K562 (cell line): ENCODE data around the gene MKS1. TPM values are rescaled to one million over a fixed set of nuclear protein-coding genes. Genes with fewer than 3 reads are reported as not detected.

ENCODE experiments used
- ATAC-seq: fragments of 200-7000 bp; cut with Tn5 transposase; 3 replicates; pipeline ENCODE4 v1.9.1; 2020; ENCODE audit warnings: moderate library complexity
- BruUV-seq: library from RNA; stranded (reverse); fragments of 400-500 nt; replicated peaks from 2 replicates; lab custom pipeline; 2021; lab: Mats Ljungman, UMichigan
- CTCF ChIA-PET: fragments of 300-600 bp; formaldehyde crosslinking; extraction: SDS; loops from one replicate; lab custom pipeline; 2021; ENCODE audit warnings: low intra/inter-chr PET ratio; lab: Yijun Ruan, JAX
- POLR2A ChIA-PET: fragments of 300-600, 350-650 bp; sonication (Branson Sonifier 250); formaldehyde crosslinking; extraction: SDS; loops from one replicate; lab custom pipeline; 2021; ENCODE audit warnings: antibody characterized with exemption, inconsistent platforms; lab: Yijun Ruan, JAX
- DNase-seq, 4 experiments: peaks; one replicate each; pipeline versions ENCODE4 v3.0.0 to v3.0.0-alpha.2; 2011 to 2018; ENCODE audit warnings: low spot score in 3 of 4, mixed read lengths in 3 of 4; ENCODE audit errors: extremely low read depth in 1 of 4
- FAIRE-seq: peaks from 2 replicates; lab custom pipeline; 2011; peaks lifted over from hg19 to GRCh38; lab: Jason Lieb, UNC
- H2AFZ ChIP-seq: 2 replicates; pipeline ENCODE4 v1.6.0; 2011; ENCODE audit warnings: low read depth, low read length, control low read depth, inconsistent platforms
- H3K27ac ChIP-seq: fragments of 200-600 bp; 3 replicates; pipeline ENCODE4 v1.8.0; 2011; ENCODE audit warnings: low read depth, mild to moderate bottlenecking, control low read depth, inconsistent platforms, low read length, moderate library complexity, mixed read lengths; ENCODE audit errors: extremely low read depth
- H3K27me3 ChIP-seq, 2 experiments: fragments of 300-600 bp in 1 of 2; 2 replicates in 1 of 2; 3 replicates in 1 of 2; pipeline versions ENCODE4 v1.6.0 to v1.8.0; 2011; ENCODE audit warnings: inconsistent platforms in 2 of 2, low read length in 2 of 2, mild to moderate bottlenecking in 1 of 2, mixed read lengths in 1 of 2, moderate library complexity in 1 of 2; ENCODE audit not compliant: control insufficient read depth in 2 of 2, insufficient read depth in 2 of 2
- H3K36me3 ChIP-seq: fragments of 300-600 bp; 3 replicates; pipeline ENCODE4 v1.8.0; 2011; ENCODE audit warnings: mild to moderate bottlenecking, low read length, inconsistent platforms; ENCODE audit not compliant: control insufficient read depth, insufficient read depth
- H3K4me1 ChIP-seq, 2 experiments: fragments of 200-600 bp in 1 of 2; replicated peaks in 1 of 2; 2 replicates in 1 of 2; 3 replicates in 1 of 2; pipeline versions ENCODE4 v1.5.1 to v1.8.0; 2011; ENCODE audit warnings: inconsistent platforms in 2 of 2, low read length in 2 of 2, mild to moderate bottlenecking in 1 of 2, mixed read lengths in 1 of 2, moderate library complexity in 1 of 2; ENCODE audit not compliant: control insufficient read depth in 2 of 2, insufficient read depth in 2 of 2
- H3K4me2 ChIP-seq: 2 replicates; pipeline ENCODE4 v1.6.1; 2011; ENCODE audit warnings: low read length, control low read depth, inconsistent platforms, mixed read lengths; ENCODE audit not compliant: insufficient read depth
- H3K4me3 ChIP-seq: fragments of 200-600 bp; sonication (generic), shearing (Covaris generic); 2 replicates; pipeline ENCODE4 v1.5.1; 2016; ENCODE audit warnings: control low read depth, inconsistent platforms
- H3K79me2 ChIP-seq: fragments of 200-600 bp; 3 replicates; pipeline ENCODE4 v1.8.0; 2011; ENCODE audit warnings: low read length, inconsistent platforms; ENCODE audit not compliant: control insufficient read depth, insufficient read depth
- H3K9ac ChIP-seq, 2 experiments: 2 replicates each; pipeline versions ENCODE4 v1.6.0 to v1.6.1; 2011; ENCODE audit warnings: low read depth in 2 of 2, low read length in 2 of 2, control low read depth in 1 of 2, inconsistent platforms in 1 of 2, mild to moderate bottlenecking in 1 of 2, mixed read lengths in 1 of 2; ENCODE audit not compliant: insufficient read depth in 1 of 2
- H3K9me1 ChIP-seq: one replicate; pipeline ENCODE4 v1.6.0; 2011; ENCODE audit warnings: inconsistent platforms, mild to moderate bottlenecking, low read length, moderate library complexity; ENCODE audit not compliant: control insufficient read depth, insufficient read depth
- H3K9me3 ChIP-seq: replicated peaks from 2 replicates; pipeline ENCODE4 v1.5.1; 2011; ENCODE audit warnings: low read depth, low read length, inconsistent platforms; ENCODE audit not compliant: control insufficient read depth, insufficient read depth
- H4K20me1 ChIP-seq: replicated peaks from 2 replicates; pipeline ENCODE4 v1.6.1; 2011; ENCODE audit warnings: low read length, inconsistent platforms, mixed read lengths; ENCODE audit not compliant: control insufficient read depth, insufficient read depth
- ADNP ChIP-seq: fragments of 200-800 bp; sonication (Bioruptor generic); IDR thresholded peaks from 2 replicates; pipeline ENCODE4 v1.6.1; 2016; ENCODE audit warnings: missing genetic modification characterization, missing compliant biosample characterization
- CTBP1 ChIP-seq: fragments of 450-650 bp; IDR thresholded peaks from 2 replicates; pipeline ENCODE4 v1.6.1; 2016; ENCODE audit warnings: borderline replicate concordance
- L3MBTL2 ChIP-seq: fragments of 450-650 bp; IDR thresholded peaks from 2 replicates; pipeline ENCODE4 v1.6.1; 2016; ENCODE audit warnings: mild to moderate bottlenecking, moderate library complexity
- MNT ChIP-seq, 2 experiments: fragments of 450-650 bp; conservative IDR thresholded peaks; 2 replicates each; pipeline ENCODE4 v1.6.1; 2017; ENCODE audit warnings: mild to moderate bottlenecking in 2 of 2, moderate library complexity in 2 of 2
- NR2C2 ChIP-seq, 2 experiments: fragments of 200-800 bp in 1 of 2; sonication (Bioruptor generic) in 1 of 2; sonication (generic) in 1 of 2; formaldehyde crosslinking in 1 of 2; IDR thresholded peaks; 2 replicates each; pipeline versions ENCODE4 v1.6.1 to v1.8.0; 2016 to 2022; ENCODE audit warnings: mild to moderate bottlenecking in 1 of 2, missing compliant biosample characterization in 1 of 2, missing genetic modification characterization in 1 of 2, missing genetic modification reagents in 1 of 2
- ZNF124 ChIP-seq: sonication (generic); formaldehyde crosslinking; IDR thresholded peaks from 2 replicates; pipeline ENCODE4 v1.8.1; 2022; ENCODE audit warnings: missing genetic modification reagents
- ZNF740 ChIP-seq, 3 experiments: fragments of 200-800 bp in 1 of 3; sonication (Bioruptor generic) in 1 of 3; sonication (generic) in 1 of 3; formaldehyde crosslinking in 1 of 3; IDR thresholded peaks; 2 replicates each; pipeline versions ENCODE4 v1.6.1 to v1.8.0; 2016 to 2022; ENCODE audit warnings: mild to moderate bottlenecking in 2 of 3, missing compliant biosample characterization in 2 of 3, missing genetic modification characterization in 2 of 3, missing genetic modification reagents in 1 of 3
- WGBS: fragments of 100-300 bp; shearing (Covaris generic); methylation state at CpG from one replicate; pipeline ENCODE4 v1.1.6; 2016; ENCODE audit warnings: low coverage, mixed read lengths; ENCODE audit not compliant: insufficient coverage; ENCODE audit errors: missing lambda C conversion rate; 5-methylcytosine and 5-hydroxymethylcytosine counted together
- in situ Hi-C: fragments of 300-500 bp; cut with MboI; formaldehyde crosslinking; loops from 4 replicates; pipeline ENCODE4 v1.15.0; 2018; ENCODE audit warnings: inconsistent platforms, mixed read lengths
- intact Hi-C: fragments of 100-400 bp; cut with micrococcal nuclease; formaldehyde crosslinking; loops from 2 replicates; pipeline ENCODE4 v1.14.2; 2022
- polyA plus RNA-seq, 8 experiments: library from polyadenylated mRNA; depleted of rRNA in 4 of 8; stranded (reverse) in 5 of 8; unstranded in 3 of 8; fragments of >200 nt; fragmentation: Nextera tagmentation in 2 of 8; fragmentation: Illumina TruSeq in 1 of 8; extraction: Ambion mirVana in 2 of 8; extraction: Trizol in 1 of 8; gene quantifications; 2 replicates each; pipeline versions ENCODE4 v1.2.1 to v1.2.3, GENCODE V29; 2011 to 2014; ENCODE audit warnings: inconsistent platforms in 1 of 8, missing spikeins in 1 of 8
- total RNA-seq, 7 experiments: library from RNA; depleted of rRNA in 6 of 7; stranded (reverse); fragments of >200 nt in 6 of 7; fragmentation: Illumina TruSeq in 2 of 7; extraction: Trizol in 2 of 7; gene quantifications; 2 replicates each; pipeline versions ENCODE4 v1.2.1 to v1.2.3, GENCODE V29; 2011 to 2021; ENCODE audit warnings: low replicate concordance in 1 of 7
- TF ChIP-seq, protein P1 (sequence below): fragments of 200-800 bp; sonication (Bioruptor generic); IDR thresholded peaks from 2 replicates; pipeline ENCODE4 v1.6.1; 2017; ENCODE audit warnings: missing genetic modification characterization, missing compliant biosample characterization

Gene MKS1
- total and polyA plus RNA-seq, 9 of the 15 experiments (the other 6 are each of a cell fraction or from before 2014, with no cell fraction given): 16.3 to 31.0 (median 25.9) TPM

DNA sequence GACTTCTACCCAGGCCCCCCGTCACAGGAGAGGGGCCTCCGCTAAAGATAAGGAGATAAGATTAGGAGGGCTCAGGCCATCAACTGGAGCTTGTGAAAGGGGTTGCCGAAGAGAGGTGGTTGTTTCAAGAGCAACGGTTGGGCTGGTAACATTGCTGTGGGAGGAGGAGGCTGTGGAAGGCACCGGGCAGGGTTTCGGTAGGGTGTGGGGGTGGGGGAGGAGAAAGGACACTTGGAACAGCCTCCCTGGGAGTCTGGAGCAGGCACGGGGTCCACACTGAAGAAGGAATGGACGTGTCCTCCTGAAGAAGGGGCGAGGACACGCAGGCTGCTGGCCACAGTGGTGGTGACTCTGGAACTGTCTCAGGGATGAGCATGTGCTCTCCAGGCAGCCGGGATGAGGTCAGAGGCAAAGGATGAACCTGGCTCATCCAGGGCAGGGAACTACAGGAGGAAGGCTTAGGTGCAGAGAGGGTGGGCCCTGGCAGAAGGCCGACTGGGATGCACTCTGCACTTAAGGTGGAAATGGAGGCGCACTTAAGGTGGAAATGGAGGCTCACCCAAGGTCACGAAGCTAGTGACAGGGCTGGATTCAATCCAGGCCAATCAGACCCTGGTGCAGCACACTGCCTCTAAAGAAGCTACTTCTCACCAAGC is 27.7 kb downstream of the MKS1 start:
- WGBS: 11% methylated on average over 10 of the region's 14 CpGs
- FAIRE-seq: no peak
- Histone ChIP-seq H3K36me3 (no peaks in the 10 kb centered on the region), H3K4me2 (no peak overlapping the region), H3K9me1 (no peaks in the 10 kb centered on the region), H3K27ac (no peak overlapping the region), H3K27me3 (peaks cover 0 to 4% of the 10 kb centered on the region in 2 experiments; a peak in 2 of 5 replicates), H3K79me2 (no peaks in the 10 kb centered on the region), H4K20me1 (no peaks in the 10 kb centered on the region; the same call in 1 of the 2 replicates), H3K9me3 (no peaks in the 10 kb centered on the region), H3K4me3 (no peak overlapping the region), H2AFZ (peak overlapping the region; percentile 38), H3K4me1 (peaks cover 27 to 45% of the 10 kb centered on the region in 2 experiments), H3K9ac (peak overlapping the region in 1 of 2 experiments; percentile 85; a peak in 2 of 4 replicates)
- POLR2A ChIA-PET: interaction anchor here (0.7 to 1.9 kb wide), 2 partner anchors 11 to 1204 kb away, joined by 3 to 9 read pairs; no protein-coding TSS in a partner anchor
- intact Hi-C loops (no loop called here), in situ Hi-C loops (no loop called here)
- CTCF ChIA-PET: no interaction called here
- DNase-seq: no peak
- TF ChIP-seq NR2C2 (CRISPR knock-in tag; IDR thresholded peaks at IDR 0.05) (no peak), NR2C2 (tag; IDR thresholded peaks at IDR 0.05) (peak; percentile 31; the same call in 1 of the 2 replicates), L3MBTL2 (peak; percentile 36; the same call in 1 of the 2 replicates), MNT (conservative IDR thresholded peaks at IDR 0.05) (no peak), ZNF740 (CRISPR knock-in tag; IDR thresholded peaks at IDR 0.05) (0 out of 2 replicates have a peak, but pooled peaks have one; percentile 32), ZNF740 (tag; IDR thresholded peaks at IDR 0.05) (no peak), ADNP (no peak), CTBP1 (peak; percentile 15; the same call in 1 of the 2 replicates), ZNF124 (CRISPR knock-in tag) (no peak)
- TF ChIP-seq, protein P1, sequence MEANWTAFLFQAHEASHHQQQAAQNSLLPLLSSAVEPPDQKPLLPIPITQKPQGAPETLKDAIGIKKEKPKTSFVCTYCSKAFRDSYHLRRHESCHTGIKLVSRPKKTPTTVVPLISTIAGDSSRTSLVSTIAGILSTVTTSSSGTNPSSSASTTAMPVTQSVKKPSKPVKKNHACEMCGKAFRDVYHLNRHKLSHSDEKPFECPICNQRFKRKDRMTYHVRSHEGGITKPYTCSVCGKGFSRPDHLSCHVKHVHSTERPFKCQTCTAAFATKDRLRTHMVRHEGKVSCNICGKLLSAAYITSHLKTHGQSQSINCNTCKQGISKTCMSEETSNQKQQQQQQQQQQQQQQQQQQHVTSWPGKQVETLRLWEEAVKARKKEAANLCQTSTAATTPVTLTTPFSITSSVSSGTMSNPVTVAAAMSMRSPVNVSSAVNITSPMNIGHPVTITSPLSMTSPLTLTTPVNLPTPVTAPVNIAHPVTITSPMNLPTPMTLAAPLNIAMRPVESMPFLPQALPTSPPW (CRISPR knock-in tag): peak; percentile 42; the same call in 1 of the 2 replicates
- no TSS peak for BruUV-seq
- no peak; the same call in 2 of the 3 replicates for ATAC-seq
